Adrenal gland (tissue), 5 donors: ENCODE data around the gene NIPAL3.

Source experiments
- CTCF ChIP-seq, 6 experiments: fragments of 450-650 bp in 4 of 6; fragments of 200-600 bp in 2 of 6; sonication (generic) in 1 of 6; IDR thresholded peaks; 1 replicate in 5 of 6; 2 replicates in 1 of 6; pipeline versions ENCODE4 v1.5.1 to v1.8.0; 2016 to 2021; ENCODE audit warnings: antibody characterized with exemption in 6 of 6, mild to moderate bottlenecking in 2 of 6, moderate library complexity in 1 of 6
- POLR2A ChIP-seq, 2 donors: fragments of 450-650 bp; IDR thresholded peaks; one replicate each; pipeline ENCODE4 v1.6.1; 2017; ENCODE audit warnings: antibody characterized with exemption in 2 of 2, mild to moderate bottlenecking in 2 of 2, moderate library complexity in 1 of 2
- donor health status: DM: no; HTN: no; CAD: no.

GRCh38 chr1:24470592-24470991, 55.0 kb downstream of the NIPAL3 start:
- no peak for TF ChIP-seq POLR2A (IDR thresholded peaks at IDR 0.05)
- no peak for TF ChIP-seq CTCF (IDR thresholded peaks at IDR 0.05)
